Osteocyte (in vitro differentiated cells): ENCODE data around the gene APOD. TPM values are rescaled to one million over a fixed set of nuclear protein-coding genes. Genes with fewer than 3 reads are reported as not detected.
A peak's percentile ranks its signal among the peaks of the same experiment; 100 is the strongest.

ENCODE experiments used
- DNase-seq: peaks from one replicate; pipeline ENCODE4 v3.0.0; 2021; ENCODE audit warnings: mixed read lengths; ENCODE audit not compliant: unreplicated experiment; ENCODE audit errors: extremely low spot score
- H3K27ac Mint-ChIP-seq: one replicate; pipeline ENCODE4 v1.8.0; 2021; ENCODE audit warnings: mild to moderate bottlenecking, mixed read lengths; ENCODE audit not compliant: unreplicated experiment
- H3K27me3 Mint-ChIP-seq: one replicate; pipeline ENCODE4 v1.8.0; 2021; ENCODE audit warnings: mixed read lengths; ENCODE audit not compliant: unreplicated experiment
- H3K36me3 Mint-ChIP-seq: one replicate; pipeline ENCODE4 v1.8.0; 2021; ENCODE audit warnings: mixed read lengths; ENCODE audit not compliant: unreplicated experiment
- H3K4me1 Mint-ChIP-seq: one replicate; pipeline ENCODE4 v1.8.0; 2021; ENCODE audit warnings: mixed read lengths; ENCODE audit not compliant: unreplicated experiment
- H3K4me3 Mint-ChIP-seq: one replicate; pipeline ENCODE4 v1.8.0; 2021; ENCODE audit warnings: mild to moderate bottlenecking, moderate library complexity, mixed read lengths; ENCODE audit not compliant: unreplicated experiment
- H3K9me3 Mint-ChIP-seq: one replicate; pipeline ENCODE4 v1.8.0; 2021; ENCODE audit warnings: mixed read lengths; ENCODE audit not compliant: unreplicated experiment
- CTCF ChIP-seq: fragments of 200-600 bp; sonication (generic); IDR thresholded peaks from 2 replicates; pipeline ENCODE4 v1.5.0; 2021; ENCODE audit warnings: antibody characterized with exemption, mild to moderate bottlenecking, moderate library complexity
- total RNA-seq: library from RNA; stranded (reverse); gene quantifications from 2 replicates; pipeline ENCODE4 v1.2.1, GENCODE V29; 2021

The APOD gene
- total RNA-seq, 1 donor from 2014 or later = 3.2 TPM

GRCh38 chr3:195566797-195567196 is 16.9 kb downstream of the APOD start:
- no peak for DNase-seq
- peaks cover 6% of the 10 kb centered on the region for H3K4me1 Mint-ChIP-seq
- peaks cover 19% of the 10 kb centered on the region for H3K27me3 Mint-ChIP-seq
- no peak for TF ChIP-seq CTCF
- no peak overlapping the region for H3K27ac Mint-ChIP-seq
- H3K9me3 Mint-ChIP-seq = no peaks in the 10 kb centered on the region
- H3K4me3 Mint-ChIP-seq = no peak overlapping the region
- no peaks in the 10 kb centered on the region for H3K36me3 Mint-ChIP-seq

GRCh38 chr3:195565716-195566115 is 18.0 kb downstream of the APOD start:
- Mint-ChIP-seq H3K4me3 (no peak overlapping the region), H3K36me3 (no peaks in the 10 kb centered on the region), H3K4me1 (peaks cover 6% of the 10 kb centered on the region), H3K27ac (no peak overlapping the region), H3K27me3 (peaks cover 19% of the 10 kb centered on the region), H3K9me3 (no peaks in the 10 kb centered on the region)
- DNase-seq = no peak
- no peak for TF ChIP-seq CTCF

- Mint-ChIP-seq H3K36me3 (no peaks in the 10 kb centered on the region), H3K27ac (no peak overlapping the region), H3K9me3 (no peaks in the 10 kb centered on the region), H3K4me1 (peaks cover 6% of the 10 kb centered on the region), H3K27me3 (peaks cover 34% of the 10 kb centered on the region), H3K4me3 (no peak overlapping the region)
- TF ChIP-seq CTCF = no peak
- DNase-seq = no peak
Observed at GRCh38 chr3:195563317-195563716, 20.4 kb downstream of the APOD start.

GRCh38 chr3:195559723-195560409 is 23.9 kb downstream of the APOD start:
- Mint-ChIP-seq H3K27me3 (peaks cover 45% of the 10 kb centered on the region), H3K27ac (no peak overlapping the region), H3K4me3 (no peak overlapping the region), H3K36me3 (no peaks in the 10 kb centered on the region), H3K9me3 (no peaks in the 10 kb centered on the region), H3K4me1 (no peaks in the 10 kb centered on the region)
- no peak for DNase-seq
- no peak for TF ChIP-seq CTCF

- no peaks in the 10 kb centered on the region for H3K36me3 Mint-ChIP-seq
- no peaks in the 10 kb centered on the region for H3K9me3 Mint-ChIP-seq
- H3K27me3 Mint-ChIP-seq = peaks cover 45% of the 10 kb centered on the region
- H3K4me3 Mint-ChIP-seq = no peak overlapping the region
- peak; percentile 40 for TF ChIP-seq CTCF
- no peak overlapping the region for H3K27ac Mint-ChIP-seq
- DNase-seq = no peak
- no peaks in the 10 kb centered on the region for H3K4me1 Mint-ChIP-seq
Observed at GRCh38 chr3:195558602-195559001, 25.1 kb downstream of the APOD start.
